PFSK-1 (cell line): Measurements from ENCODE around the gene EME1.

Experiments
- FOXP2 ChIP-seq: optimal IDR thresholded peaks from 2 replicates; pipeline ENCODE3; 2011; ENCODE audit warnings: borderline replicate concordance, control low read depth, inconsistent platforms; ENCODE audit not compliant: insufficient read depth; ENCODE audit errors: extremely low read length, extremely low read depth
- POLR2AphosphoS5 ChIP-seq: IDR thresholded peaks from 2 replicates; pipeline ENCODE4 v1.6.1; 2012; ENCODE audit warnings: low read depth, mild to moderate bottlenecking, control low read depth, low read length, moderate library complexity
- SIN3A ChIP-seq: IDR thresholded peaks from 2 replicates; pipeline ENCODE4 v1.6.1; 2012; ENCODE audit warnings: mild to moderate bottlenecking, low read length, moderate library complexity, borderline replicate concordance; ENCODE audit not compliant: insufficient read depth
- TAF1 ChIP-seq: IDR thresholded peaks from 2 replicates; pipeline ENCODE4 v1.6.1; 2012; ENCODE audit warnings: low read length, control low read depth, borderline replicate concordance; ENCODE audit not compliant: insufficient read depth
- TF ChIP-seq, protein P1 (sequence below), 2 experiments: IDR thresholded peaks; 2 replicates each; pipeline versions ENCODE4 v1.6.1 to v1.8.0; 2011 to 2012; ENCODE audit warnings: low read depth in 2 of 2, low read length in 2 of 2, control low read depth in 1 of 2, inconsistent platforms in 1 of 2, mild to moderate bottlenecking in 1 of 2, moderate library complexity in 1 of 2; ENCODE audit not compliant: insufficient read depth in 1 of 2

Gene EME1

DNA sequence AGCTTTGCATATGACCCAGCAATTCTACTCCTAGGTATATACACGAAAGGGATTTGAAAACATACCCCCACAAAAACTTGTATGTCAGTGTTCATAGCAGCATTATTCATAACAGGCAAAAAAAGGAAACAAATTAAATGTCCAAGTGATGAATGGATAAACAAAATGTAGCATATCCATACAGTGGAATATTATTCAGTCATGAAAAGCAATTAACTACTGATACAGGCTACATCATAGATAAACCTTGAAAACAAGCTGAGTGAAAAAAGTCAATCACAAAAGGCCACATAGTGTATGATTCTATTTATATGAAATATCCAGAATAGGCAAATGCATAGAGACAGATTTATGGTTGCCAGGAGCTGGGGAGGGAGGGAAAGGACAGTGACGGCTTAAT, 676 bp downstream of the EME1 start:
- TF ChIP-seq POLR2AphosphoS5 (no peak), FOXP2 (no peak), TAF1 (no peak), SIN3A (no peak)
- TF ChIP-seq, protein P1, sequence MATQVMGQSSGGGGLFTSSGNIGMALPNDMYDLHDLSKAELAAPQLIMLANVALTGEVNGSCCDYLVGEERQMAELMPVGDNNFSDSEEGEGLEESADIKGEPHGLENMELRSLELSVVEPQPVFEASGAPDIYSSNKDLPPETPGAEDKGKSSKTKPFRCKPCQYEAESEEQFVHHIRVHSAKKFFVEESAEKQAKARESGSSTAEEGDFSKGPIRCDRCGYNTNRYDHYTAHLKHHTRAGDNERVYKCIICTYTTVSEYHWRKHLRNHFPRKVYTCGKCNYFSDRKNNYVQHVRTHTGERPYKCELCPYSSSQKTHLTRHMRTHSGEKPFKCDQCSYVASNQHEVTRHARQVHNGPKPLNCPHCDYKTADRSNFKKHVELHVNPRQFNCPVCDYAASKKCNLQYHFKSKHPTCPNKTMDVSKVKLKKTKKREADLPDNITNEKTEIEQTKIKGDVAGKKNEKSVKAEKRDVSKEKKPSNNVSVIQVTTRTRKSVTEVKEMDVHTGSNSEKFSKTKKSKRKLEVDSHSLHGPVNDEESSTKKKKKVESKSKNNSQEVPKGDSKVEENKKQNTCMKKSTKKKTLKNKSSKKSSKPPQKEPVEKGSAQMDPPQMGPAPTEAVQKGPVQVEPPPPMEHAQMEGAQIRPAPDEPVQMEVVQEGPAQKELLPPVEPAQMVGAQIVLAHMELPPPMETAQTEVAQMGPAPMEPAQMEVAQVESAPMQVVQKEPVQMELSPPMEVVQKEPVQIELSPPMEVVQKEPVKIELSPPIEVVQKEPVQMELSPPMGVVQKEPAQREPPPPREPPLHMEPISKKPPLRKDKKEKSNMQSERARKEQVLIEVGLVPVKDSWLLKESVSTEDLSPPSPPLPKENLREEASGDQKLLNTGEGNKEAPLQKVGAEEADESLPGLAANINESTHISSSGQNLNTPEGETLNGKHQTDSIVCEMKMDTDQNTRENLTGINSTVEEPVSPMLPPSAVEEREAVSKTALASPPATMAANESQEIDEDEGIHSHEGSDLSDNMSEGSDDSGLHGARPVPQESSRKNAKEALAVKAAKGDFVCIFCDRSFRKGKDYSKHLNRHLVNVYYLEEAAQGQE (IDR thresholded peaks at IDR 0.05; ENCODE audit: insufficient read depth in 1 of 2, low read depth in 2 of 2, low read length in 2 of 2): no peak

DNA sequence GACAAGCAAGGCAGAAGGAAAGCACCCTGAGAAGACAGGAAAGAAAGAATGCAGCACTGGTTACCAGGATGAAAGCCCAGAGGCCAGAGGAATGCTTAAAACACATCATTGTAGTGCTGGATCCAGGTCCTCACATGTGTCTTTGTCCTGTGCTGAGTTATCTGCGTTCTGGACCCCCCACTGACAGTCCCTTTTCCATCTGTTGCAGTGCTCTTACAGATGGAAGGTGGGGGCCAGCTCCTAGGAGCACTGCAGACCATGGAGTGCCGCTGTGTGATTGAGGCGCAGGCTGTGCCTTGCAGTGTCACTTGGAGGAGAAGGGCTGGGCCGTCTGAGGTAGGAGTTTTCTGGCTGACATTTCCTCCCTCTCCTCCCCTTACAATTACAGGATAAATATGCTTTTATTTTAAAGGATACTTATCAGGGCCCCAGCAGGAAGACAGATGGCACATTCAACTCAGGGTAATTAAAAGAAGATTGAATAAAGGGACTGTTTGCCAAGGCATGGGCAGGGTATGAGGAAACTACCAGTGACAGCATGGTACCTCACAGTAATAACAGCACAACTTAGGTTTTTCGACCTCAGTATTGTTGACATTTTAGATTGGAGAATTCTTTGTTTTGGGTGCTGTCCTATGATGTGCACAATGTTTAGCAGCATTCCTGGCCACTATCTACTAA, 3.0 kb downstream of the EME1 start:
- TF ChIP-seq FOXP2: no peak
- TF ChIP-seq SIN3A: no peak
- TF ChIP-seq, protein P1 (IDR thresholded peaks at IDR 0.05; ENCODE audit: insufficient read depth in 1 of 2, low read depth in 2 of 2, low read length in 2 of 2): no peak

DNA sequence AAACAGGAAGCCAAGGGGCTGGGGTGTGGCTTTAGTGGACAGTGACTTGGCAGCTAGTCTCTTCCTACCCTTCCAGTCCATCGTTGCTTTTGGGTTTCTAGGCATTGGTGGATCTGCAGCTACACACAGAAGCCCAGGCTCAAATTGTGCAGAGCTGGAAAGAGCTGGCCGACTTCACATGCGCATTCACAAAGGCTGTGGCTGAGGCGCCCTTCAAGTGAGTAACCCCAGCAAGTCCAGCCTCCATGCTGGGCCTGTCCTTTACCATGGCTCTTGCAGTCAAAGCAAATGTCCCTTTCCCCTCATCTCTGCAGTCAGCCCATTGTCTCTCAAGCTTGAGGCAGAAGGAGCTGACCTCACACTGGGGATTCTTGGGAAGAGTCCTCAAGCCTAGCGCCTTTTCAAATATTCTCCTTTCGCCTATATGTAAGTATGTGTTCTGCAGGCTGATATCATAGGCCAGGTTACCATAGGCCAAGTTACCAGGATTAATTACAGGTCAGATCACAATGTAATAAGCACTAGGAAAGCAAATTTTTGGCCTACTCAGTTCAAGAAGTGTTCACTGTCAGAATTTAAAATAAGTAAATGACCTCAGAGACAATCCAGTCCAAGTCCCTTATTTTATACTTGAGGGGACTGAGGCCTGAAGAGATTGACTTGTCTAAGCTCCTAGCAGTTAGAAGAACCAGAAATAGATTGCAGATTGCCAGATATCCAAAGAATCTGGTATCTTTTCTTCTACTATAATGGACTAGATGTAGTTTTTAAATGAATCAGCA, 6.5 kb downstream of the EME1 start:
- TF ChIP-seq FOXP2: no peak
- TF ChIP-seq POLR2AphosphoS5: no peak
- no peak for TF ChIP-seq SIN3A
- no peak for TF ChIP-seq TAF1
- TF ChIP-seq, protein P1 (IDR thresholded peaks at IDR 0.05; ENCODE audit: insufficient read depth in 1 of 2, low read depth in 2 of 2, low read length in 2 of 2): no peak

DNA sequence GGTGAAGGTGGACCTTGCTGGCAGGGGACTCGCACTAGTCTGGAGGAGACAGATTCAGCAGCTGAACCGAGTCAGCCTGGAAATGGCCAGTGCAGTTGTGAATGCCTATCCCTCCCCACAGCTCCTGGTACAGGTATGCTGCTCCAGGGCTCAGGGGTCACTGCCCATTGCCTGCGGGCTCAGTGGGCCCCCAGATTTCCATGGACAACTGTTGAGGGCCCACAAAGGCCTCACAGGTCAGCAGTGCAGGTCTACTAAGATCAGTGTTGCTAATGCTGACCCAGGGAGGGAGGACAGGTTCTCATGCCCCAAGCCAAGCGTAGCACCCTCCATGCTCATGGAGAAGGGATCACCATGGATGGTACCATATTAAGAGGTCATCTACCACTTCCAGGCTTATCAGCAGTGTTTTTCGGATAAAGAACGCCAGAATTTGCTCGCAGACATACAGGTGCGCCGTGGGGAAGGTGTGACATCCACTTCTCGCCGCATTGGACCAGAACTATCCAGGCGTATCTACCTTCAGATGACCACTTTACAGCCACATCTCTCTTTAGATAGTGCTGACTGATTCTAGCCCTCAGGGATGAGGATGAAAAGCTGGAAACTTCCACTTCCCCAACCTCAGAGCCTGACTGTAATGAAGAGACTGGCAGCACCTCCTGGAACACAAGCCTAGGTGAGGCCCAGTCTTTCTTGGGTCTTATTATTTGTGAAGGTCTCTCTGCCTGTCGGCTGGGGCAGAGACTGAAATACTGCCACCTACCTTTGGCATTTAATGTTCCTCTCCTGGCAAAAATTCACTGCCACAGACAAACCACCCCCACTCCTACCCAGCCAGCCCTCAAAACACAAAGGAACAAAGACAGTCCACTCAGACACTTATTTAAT, 7.6 kb downstream of the EME1 start:
- TF ChIP-seq SIN3A (no peak), POLR2AphosphoS5 (peak; percentile 52; the same call in 1 of the 2 replicates), FOXP2 (no peak), TAF1 (no peak)
- TF ChIP-seq, protein P1 (IDR thresholded peaks at IDR 0.05; ENCODE audit: insufficient read depth in 1 of 2, low read depth in 2 of 2, low read length in 2 of 2): no peak
